Mucosa of stomach (tissue), 1 donor: ENCODE measurements around the gene UTF1.

ENCODE experiments used
- H3K27me3 ChIP-seq: one replicate; pipeline ENCODE4 v1.7.0; 2013; ENCODE audit warnings: mild to moderate bottlenecking, low read length; ENCODE audit not compliant: control insufficient read depth, insufficient read depth
- H3K36me3 ChIP-seq: one replicate; pipeline ENCODE4 v1.7.0; 2013; ENCODE audit warnings: low read length; ENCODE audit not compliant: control insufficient read depth, insufficient read depth
- H3K4me1 ChIP-seq: one replicate; pipeline ENCODE4 v1.7.0; 2013; ENCODE audit warnings: mild to moderate bottlenecking, low read length; ENCODE audit not compliant: control insufficient read depth, insufficient read depth
- H3K4me3 ChIP-seq: one replicate; pipeline ENCODE4 v1.7.0; 2013; ENCODE audit warnings: low read length
- H3K9ac ChIP-seq: one replicate; pipeline ENCODE4 v1.7.0; 2013; ENCODE audit warnings: mild to moderate bottlenecking, low read length, moderate library complexity
- H3K9me3 ChIP-seq: one replicate; pipeline ENCODE4 v1.7.0; 2013; ENCODE audit warnings: mild to moderate bottlenecking, low read length, moderate library complexity; ENCODE audit not compliant: control insufficient read depth
- donor health status: Pancreatic carcinoma.

The UTF1 gene

GRCh38 chr10:133247681-133248333 lies 17.8 kb downstream of the UTF1 start:
- H3K9me3 ChIP-seq, result no peaks in the 10 kb centered on the region
- H3K27me3 ChIP-seq, result peaks cover 48% of the 10 kb centered on the region
- peaks cover 8% of the 10 kb centered on the region for H3K4me1 ChIP-seq
- no peaks in the 10 kb centered on the region for H3K36me3 ChIP-seq
- no peak overlapping the region for H3K4me3 ChIP-seq
- no peak overlapping the region for H3K9ac ChIP-seq

- H3K9me3 ChIP-seq, result no peaks in the 10 kb centered on the region
- no peak overlapping the region for H3K4me3 ChIP-seq
- peaks cover 44% of the 10 kb centered on the region for H3K27me3 ChIP-seq
- H3K4me1 ChIP-seq, result peaks cover 8% of the 10 kb centered on the region
- no peak overlapping the region for H3K9ac ChIP-seq
- no peaks in the 10 kb centered on the region for H3K36me3 ChIP-seq
These were observed 18.3 kb downstream of the UTF1 start for GRCh38 chr10:133248334-133248715.

GRCh38 chr10:133249094-133249780 lies 19.2 kb downstream of the UTF1 start:
- peaks cover 44% of the 10 kb centered on the region for H3K27me3 ChIP-seq

GRCh38 chr10:133249975-133250754 lies 20.1 kb downstream of the UTF1 start:
- H3K9ac ChIP-seq, result no peak overlapping the region
- no peak overlapping the region for H3K4me3 ChIP-seq
- H3K9me3 ChIP-seq, result no peaks in the 10 kb centered on the region
- peaks cover 42% of the 10 kb centered on the region for H3K27me3 ChIP-seq
- H3K4me1 ChIP-seq, result peaks cover 8% of the 10 kb centered on the region
- no peaks in the 10 kb centered on the region for H3K36me3 ChIP-seq

More at GRCh38 chr10:133249094-133249780, 19.2 kb downstream of the UTF1 start:
- H3K9me3 ChIP-seq, result no peaks in the 10 kb centered on the region
- no peak overlapping the region for H3K4me3 ChIP-seq
- H3K36me3 ChIP-seq, result no peaks in the 10 kb centered on the region
- no peak overlapping the region for H3K9ac ChIP-seq
- peaks cover 8% of the 10 kb centered on the region for H3K4me1 ChIP-seq

- no peaks in the 10 kb centered on the region for H3K36me3 ChIP-seq
- H3K9ac ChIP-seq, result no peak overlapping the region
- H3K27me3 ChIP-seq, result peaks cover 31% of the 10 kb centered on the region
- no peak overlapping the region for H3K4me3 ChIP-seq
- H3K4me1 ChIP-seq, result no peaks in the 10 kb centered on the region
- H3K9me3 ChIP-seq, result no peaks in the 10 kb centered on the region
These were observed 21.6 kb downstream of the UTF1 start for GRCh38 chr10:133251388-133252222.

- Histone ChIP-seq H3K27me3 (peaks cover 30% of the 10 kb centered on the region), H3K4me1 (peaks cover 2% of the 10 kb centered on the region), H3K9ac (no peak overlapping the region), H3K36me3 (no peaks in the 10 kb centered on the region), H3K4me3 (no peak overlapping the region), H3K9me3 (no peaks in the 10 kb centered on the region)
These were observed 22.2 kb downstream of the UTF1 start for GRCh38 chr10:133252223-133252552.

- Histone ChIP-seq H3K27me3 (peaks cover 20% of the 10 kb centered on the region), H3K4me1 (peaks cover 15% of the 10 kb centered on the region), H3K9me3 (no peaks in the 10 kb centered on the region), H3K4me3 (no peak overlapping the region), H3K36me3 (no peaks in the 10 kb centered on the region), H3K9ac (no peak overlapping the region)
These were observed 23.4 kb downstream of the UTF1 start for GRCh38 chr10:133253361-133253955.

- H3K36me3 ChIP-seq, result no peaks in the 10 kb centered on the region
- no peak overlapping the region for H3K9ac ChIP-seq
These were observed 24.6 kb downstream of the UTF1 start for GRCh38 chr10:133254421-133255120.

GRCh38 chr10:133255323-133255722 lies 25.3 kb downstream of the UTF1 start:
- Histone ChIP-seq H3K4me3 (no peak overlapping the region), H3K9ac (no peak overlapping the region), H3K27me3 (peaks cover 6% of the 10 kb centered on the region), H3K4me1 (peaks cover 33% of the 10 kb centered on the region), H3K9me3 (no peaks in the 10 kb centered on the region), H3K36me3 (no peaks in the 10 kb centered on the region)

More at GRCh38 chr10:133254421-133255120, 24.6 kb downstream of the UTF1 start:
- Histone ChIP-seq H3K9me3 (no peaks in the 10 kb centered on the region), H3K4me3 (no peak overlapping the region), H3K4me1 (peaks cover 26% of the 10 kb centered on the region), H3K27me3 (peaks cover 13% of the 10 kb centered on the region)

- H3K9ac ChIP-seq, result peak overlapping the region; percentile 59
These were observed 27.6 kb downstream of the UTF1 start for GRCh38 chr10:133257489-133258065.

More at GRCh38 chr10:133257489-133258065, 27.6 kb downstream of the UTF1 start:
- H3K4me1 ChIP-seq, result peaks cover 47% of the 10 kb centered on the region
- no peaks in the 10 kb centered on the region for H3K36me3 ChIP-seq
- H3K4me3 ChIP-seq, result no peak overlapping the region
- H3K9me3 ChIP-seq, result no peaks in the 10 kb centered on the region
- no peaks in the 10 kb centered on the region for H3K27me3 ChIP-seq
